ENCODE results near the gene EFTUD2. TPM values are rescaled to one million over a fixed set of nuclear protein-coding genes. Genes with fewer than 3 reads are reported as not detected.

Gene EFTUD2
- total and polyA plus RNA-seq, 2 donors from 2014 or later = 37.9 to 98.4 TPM

GRCh38 chr17:44910231-44911106 is 11.2 kb upstream of the EFTUD2 start:
- FAIRE-seq (no peak), DNase-seq (no peak)
- Histone ChIP-seq H3K4me1 (ENCODE audit: control insufficient read depth in 2 of 3, insufficient read depth in 2 of 3, low read depth in 1 of 3, low read length in 3 of 3) (peaks cover 0 to 5% (median 0%) of the 10 kb centered on the region in 3 donors), H3K27ac (ENCODE audit: low read depth in 2 of 2, low read length in 2 of 2) (no peak overlapping the region), H3K4me3 (ENCODE audit: low read length in 3 of 3) (no peak overlapping the region), H3K36me3 (ENCODE audit: control insufficient read depth in 2 of 3, insufficient read depth in 3 of 3, low read length in 3 of 3) (no peaks in the 10 kb centered on the region), H3K9me3 (ENCODE audit: control insufficient read depth in 2 of 3, insufficient read depth in 1 of 3, low read length in 3 of 3) (no peaks in the 10 kb centered on the region), H3K27me3 (ENCODE audit: control insufficient read depth, insufficient read depth, low read length) (no peaks in the 10 kb centered on the region), H3K9ac (ENCODE audit: low read length in 3 of 3) (no peak overlapping the region)
- TF ChIP-seq, protein P1, sequence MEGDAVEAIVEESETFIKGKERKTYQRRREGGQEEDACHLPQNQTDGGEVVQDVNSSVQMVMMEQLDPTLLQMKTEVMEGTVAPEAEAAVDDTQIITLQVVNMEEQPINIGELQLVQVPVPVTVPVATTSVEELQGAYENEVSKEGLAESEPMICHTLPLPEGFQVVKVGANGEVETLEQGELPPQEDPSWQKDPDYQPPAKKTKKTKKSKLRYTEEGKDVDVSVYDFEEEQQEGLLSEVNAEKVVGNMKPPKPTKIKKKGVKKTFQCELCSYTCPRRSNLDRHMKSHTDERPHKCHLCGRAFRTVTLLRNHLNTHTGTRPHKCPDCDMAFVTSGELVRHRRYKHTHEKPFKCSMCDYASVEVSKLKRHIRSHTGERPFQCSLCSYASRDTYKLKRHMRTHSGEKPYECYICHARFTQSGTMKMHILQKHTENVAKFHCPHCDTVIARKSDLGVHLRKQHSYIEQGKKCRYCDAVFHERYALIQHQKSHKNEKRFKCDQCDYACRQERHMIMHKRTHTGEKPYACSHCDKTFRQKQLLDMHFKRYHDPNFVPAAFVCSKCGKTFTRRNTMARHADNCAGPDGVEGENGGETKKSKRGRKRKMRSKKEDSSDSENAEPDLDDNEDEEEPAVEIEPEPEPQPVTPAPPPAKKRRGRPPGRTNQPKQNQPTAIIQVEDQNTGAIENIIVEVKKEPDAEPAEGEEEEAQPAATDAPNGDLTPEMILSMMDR (IDR thresholded peaks at IDR 0.05; ENCODE audit: borderline replicate concordance, extremely low read depth, insufficient read depth) = no peak
- intact Hi-C loops (cut with DNase I) = no loop called here

GRCh38 chr17:44909681-44910144 is 10.5 kb upstream of the EFTUD2 start:
- peaks cover 0 to 6% (median 5%) of the 10 kb centered on the region in 3 donors for H3K4me1 ChIP-seq (ENCODE audit: control insufficient read depth in 2 of 3, insufficient read depth in 2 of 3, low read depth in 1 of 3, low read length in 3 of 3)
- TF ChIP-seq, protein P1 (IDR thresholded peaks at IDR 0.05; ENCODE audit: borderline replicate concordance, extremely low read depth, insufficient read depth) = no peak
- H3K27ac ChIP-seq (ENCODE audit: low read depth in 2 of 2, low read length in 2 of 2) = no peak overlapping the region
- no peaks in the 10 kb centered on the region for H3K9me3 ChIP-seq (ENCODE audit: control insufficient read depth in 2 of 3, insufficient read depth in 1 of 3, low read length in 3 of 3)
- DNase-seq = no peak
- no peaks in the 10 kb centered on the region for H3K36me3 ChIP-seq (ENCODE audit: control insufficient read depth in 2 of 3, insufficient read depth in 3 of 3, low read length in 3 of 3)
- H3K27me3 ChIP-seq (ENCODE audit: control insufficient read depth, insufficient read depth, low read length) = no peaks in the 10 kb centered on the region
- intact Hi-C loops (cut with DNase I) = no loop called here
- FAIRE-seq = no peak
- no peak overlapping the region for H3K4me3 ChIP-seq (ENCODE audit: low read length in 3 of 3)
- H3K9ac ChIP-seq (ENCODE audit: low read length in 3 of 3) = no peak overlapping the region

- H3K4me3 ChIP-seq (ENCODE audit: low read length in 3 of 3) = no peak overlapping the region
- H3K9ac ChIP-seq (ENCODE audit: low read length in 3 of 3) = no peak overlapping the region
- H3K4me1 ChIP-seq (ENCODE audit: control insufficient read depth in 2 of 3, insufficient read depth in 2 of 3, low read depth in 1 of 3, low read length in 3 of 3) = peaks cover 0 to 7% (median 5%) of the 10 kb centered on the region in 3 donors
- no peaks in the 10 kb centered on the region for H3K27me3 ChIP-seq (ENCODE audit: control insufficient read depth, insufficient read depth, low read length)
- FAIRE-seq = no peak
- intact Hi-C loops (cut with DNase I) = no loop called here
- no peaks in the 10 kb centered on the region for H3K36me3 ChIP-seq (ENCODE audit: control insufficient read depth in 2 of 3, insufficient read depth in 3 of 3, low read length in 3 of 3)
- no peak for DNase-seq
- TF ChIP-seq, protein P1 (IDR thresholded peaks at IDR 0.05; ENCODE audit: borderline replicate concordance, extremely low read depth, insufficient read depth) = no peak
- H3K9me3 ChIP-seq (ENCODE audit: control insufficient read depth in 2 of 3, insufficient read depth in 1 of 3, low read length in 3 of 3) = no peaks in the 10 kb centered on the region
- H3K27ac ChIP-seq (ENCODE audit: low read depth in 2 of 2, low read length in 2 of 2) = no peak overlapping the region
Observed at GRCh38 chr17:44908761-44909326, 9.6 kb upstream of the EFTUD2 start.

Measured in kidney (tissue), 14 donors.